Measurements from ENCODE around the gene FTSJ1.

DNA sequence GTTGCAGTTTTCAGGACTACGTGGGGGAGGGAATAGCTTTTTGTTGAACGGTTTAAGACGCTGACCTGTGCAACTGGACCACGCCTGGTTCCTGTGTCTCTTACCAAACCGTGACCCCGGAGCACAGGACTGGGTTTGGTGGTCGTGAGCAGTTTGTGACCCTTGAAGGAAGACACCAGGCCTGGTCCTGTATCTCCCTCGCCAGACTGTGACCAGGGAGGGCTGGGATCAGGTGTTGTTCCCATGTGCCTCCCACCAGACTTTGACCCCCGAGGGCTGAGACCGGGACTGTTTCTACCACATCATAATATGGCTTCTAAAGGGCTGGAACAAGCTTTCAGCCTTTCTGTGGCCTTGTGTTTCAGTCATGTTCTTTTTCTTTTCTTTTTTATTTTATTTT is 46.3 kb downstream of the FTSJ1 start:
- TF ChIP-seq CTCF (IDR thresholded peaks at IDR 0.05) (no peak), POLR2A (IDR thresholded peaks at IDR 0.05) (no peak), EP300 (IDR thresholded peaks at IDR 0.05) (no peak), POLR2AphosphoS5 (IDR thresholded peaks at IDR 0.05) (no peak)

Data from sigmoid colon (tissue), 4 donors.